Parathyroid adenoma (tissue), 2 donors: ENCODE data around the gene GAS2L2.
A peak's percentile ranks its signal among the peaks of the same experiment; 100 is the strongest.

Source experiments
- H2AFZ ChIP-seq: fragments of 300-600 bp; sonication (generic); one replicate; pipeline ENCODE4 v1.7.0; 2017; ENCODE audit warnings: antibody characterized with exemption, mild to moderate bottlenecking
- H3K27ac ChIP-seq: fragments of 300-600 bp; sonication (generic); one replicate; pipeline ENCODE4 v1.7.0; 2017
- H3K27me3 ChIP-seq: fragments of 300-600 bp; sonication (generic); one replicate; pipeline ENCODE4 v1.7.0; 2017; ENCODE audit warnings: low read length; ENCODE audit not compliant: control insufficient read depth, insufficient read depth
- H3K36me3 ChIP-seq: fragments of 300-600 bp; sonication (generic); one replicate; pipeline ENCODE4 v1.7.0; 2017; ENCODE audit warnings: low read length; ENCODE audit not compliant: control insufficient read depth, insufficient read depth
- H3K4me1 ChIP-seq: fragments of 300-600 bp; sonication (generic); one replicate; pipeline ENCODE4 v1.7.0; 2017; ENCODE audit warnings: control low read depth
- H3K4me2 ChIP-seq: fragments of 300-600 bp; sonication (generic); one replicate; pipeline ENCODE4 v1.7.0; 2017; ENCODE audit warnings: low read length
- H3K4me3 ChIP-seq: fragments of 300-600 bp; sonication (generic); one replicate; pipeline ENCODE4 v1.7.0; 2017; ENCODE audit warnings: low read depth, low read length
- H3K79me2 ChIP-seq: fragments of 300-600 bp; sonication (generic); one replicate; pipeline ENCODE4 v1.7.0; 2017; ENCODE audit warnings: control low read depth
- H3K9ac ChIP-seq: fragments of 300-600 bp; sonication (generic); one replicate; pipeline ENCODE4 v1.7.0; 2017; ENCODE audit warnings: mild to moderate bottlenecking
- H3K9me3 ChIP-seq: fragments of 300-600 bp; sonication (generic); one replicate; pipeline ENCODE4 v1.7.0; 2017; ENCODE audit warnings: low read length; ENCODE audit not compliant: control insufficient read depth
- TF ChIP-seq, protein P1 (sequence below): fragments of 300-600 bp; sonication (generic); IDR thresholded peaks from one replicate; pipeline ENCODE4 v1.7.0; 2017; ENCODE audit warnings: antibody characterized with exemption, mild to moderate bottlenecking
- donor health status: primary hyperparathyroidism.

GAS2L2 gene

DNA sequence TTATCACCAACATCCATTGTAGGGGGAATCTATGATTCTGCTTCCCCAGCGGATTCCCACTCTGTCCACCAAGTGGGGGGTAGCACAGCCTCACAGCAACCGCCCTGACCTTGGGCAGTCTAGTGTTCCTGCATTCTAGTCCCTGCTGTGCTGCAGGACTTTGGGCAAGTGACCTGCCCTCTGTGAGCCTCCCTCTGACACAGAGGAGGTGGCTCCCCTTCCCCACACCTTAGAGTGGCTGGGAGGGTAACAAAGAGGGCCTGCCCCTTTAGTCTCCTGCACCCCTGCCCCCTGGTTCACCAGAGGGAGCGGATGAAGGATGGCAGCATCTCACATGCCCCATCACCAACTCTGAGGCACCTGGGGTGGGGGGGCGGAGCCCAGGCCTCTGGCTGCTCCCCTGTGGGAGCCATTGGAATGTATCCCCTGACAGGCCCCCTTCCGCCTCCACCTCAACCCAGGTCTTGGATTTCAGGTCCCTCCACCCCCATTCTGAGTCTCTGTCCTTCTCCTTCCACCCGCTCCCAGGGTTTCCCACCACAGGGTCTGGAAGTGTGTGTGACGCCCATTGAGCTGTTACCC is 10.1 kb downstream of the GAS2L2 start:
- no peak overlapping the region for H3K27ac ChIP-seq
- no peaks in the 10 kb centered on the region for H3K36me3 ChIP-seq
- H3K79me2 ChIP-seq, result no peaks in the 10 kb centered on the region
- no peak overlapping the region for H3K9ac ChIP-seq
- peaks cover 5% of the 10 kb centered on the region for H3K4me1 ChIP-seq
- H3K9me3 ChIP-seq, result no peaks in the 10 kb centered on the region
- peaks cover 4% of the 10 kb centered on the region for H3K27me3 ChIP-seq
- TF ChIP-seq, protein P1, sequence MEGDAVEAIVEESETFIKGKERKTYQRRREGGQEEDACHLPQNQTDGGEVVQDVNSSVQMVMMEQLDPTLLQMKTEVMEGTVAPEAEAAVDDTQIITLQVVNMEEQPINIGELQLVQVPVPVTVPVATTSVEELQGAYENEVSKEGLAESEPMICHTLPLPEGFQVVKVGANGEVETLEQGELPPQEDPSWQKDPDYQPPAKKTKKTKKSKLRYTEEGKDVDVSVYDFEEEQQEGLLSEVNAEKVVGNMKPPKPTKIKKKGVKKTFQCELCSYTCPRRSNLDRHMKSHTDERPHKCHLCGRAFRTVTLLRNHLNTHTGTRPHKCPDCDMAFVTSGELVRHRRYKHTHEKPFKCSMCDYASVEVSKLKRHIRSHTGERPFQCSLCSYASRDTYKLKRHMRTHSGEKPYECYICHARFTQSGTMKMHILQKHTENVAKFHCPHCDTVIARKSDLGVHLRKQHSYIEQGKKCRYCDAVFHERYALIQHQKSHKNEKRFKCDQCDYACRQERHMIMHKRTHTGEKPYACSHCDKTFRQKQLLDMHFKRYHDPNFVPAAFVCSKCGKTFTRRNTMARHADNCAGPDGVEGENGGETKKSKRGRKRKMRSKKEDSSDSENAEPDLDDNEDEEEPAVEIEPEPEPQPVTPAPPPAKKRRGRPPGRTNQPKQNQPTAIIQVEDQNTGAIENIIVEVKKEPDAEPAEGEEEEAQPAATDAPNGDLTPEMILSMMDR, result no peak
- no peak overlapping the region for H2AFZ ChIP-seq
- no peak overlapping the region for H3K4me2 ChIP-seq
- H3K4me3 ChIP-seq, result no peak overlapping the region

DNA sequence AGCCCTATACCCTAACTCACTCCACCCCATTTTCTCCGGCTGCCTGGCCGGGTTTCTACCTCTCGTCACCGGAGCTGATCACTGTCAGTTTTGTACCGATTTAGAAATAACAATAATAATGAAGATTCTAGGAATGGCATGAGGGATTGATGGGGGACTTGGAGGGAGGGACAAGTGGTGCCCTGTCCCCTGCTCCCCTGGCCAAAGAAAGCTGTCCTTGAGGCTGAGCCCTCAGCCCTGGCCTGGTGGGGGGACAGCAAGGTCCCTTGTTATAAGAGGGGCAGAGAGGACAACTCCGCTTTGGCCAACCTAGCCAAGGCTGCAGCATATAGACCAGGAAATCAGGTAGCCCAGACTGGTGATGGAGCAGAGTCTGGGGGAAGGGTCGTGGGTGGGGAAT is 10.5 kb downstream of the GAS2L2 start:
- Histone ChIP-seq H3K79me2 (no peaks in the 10 kb centered on the region), H3K36me3 (no peaks in the 10 kb centered on the region), H3K4me1 (no peaks in the 10 kb centered on the region), H3K4me2 (no peak overlapping the region), H2AFZ (no peak overlapping the region), H3K9ac (no peak overlapping the region), H3K9me3 (no peaks in the 10 kb centered on the region), H3K4me3 (no peak overlapping the region), H3K27ac (no peak overlapping the region), H3K27me3 (peaks cover 4% of the 10 kb centered on the region)
- TF ChIP-seq, protein P1, result no peak

DNA sequence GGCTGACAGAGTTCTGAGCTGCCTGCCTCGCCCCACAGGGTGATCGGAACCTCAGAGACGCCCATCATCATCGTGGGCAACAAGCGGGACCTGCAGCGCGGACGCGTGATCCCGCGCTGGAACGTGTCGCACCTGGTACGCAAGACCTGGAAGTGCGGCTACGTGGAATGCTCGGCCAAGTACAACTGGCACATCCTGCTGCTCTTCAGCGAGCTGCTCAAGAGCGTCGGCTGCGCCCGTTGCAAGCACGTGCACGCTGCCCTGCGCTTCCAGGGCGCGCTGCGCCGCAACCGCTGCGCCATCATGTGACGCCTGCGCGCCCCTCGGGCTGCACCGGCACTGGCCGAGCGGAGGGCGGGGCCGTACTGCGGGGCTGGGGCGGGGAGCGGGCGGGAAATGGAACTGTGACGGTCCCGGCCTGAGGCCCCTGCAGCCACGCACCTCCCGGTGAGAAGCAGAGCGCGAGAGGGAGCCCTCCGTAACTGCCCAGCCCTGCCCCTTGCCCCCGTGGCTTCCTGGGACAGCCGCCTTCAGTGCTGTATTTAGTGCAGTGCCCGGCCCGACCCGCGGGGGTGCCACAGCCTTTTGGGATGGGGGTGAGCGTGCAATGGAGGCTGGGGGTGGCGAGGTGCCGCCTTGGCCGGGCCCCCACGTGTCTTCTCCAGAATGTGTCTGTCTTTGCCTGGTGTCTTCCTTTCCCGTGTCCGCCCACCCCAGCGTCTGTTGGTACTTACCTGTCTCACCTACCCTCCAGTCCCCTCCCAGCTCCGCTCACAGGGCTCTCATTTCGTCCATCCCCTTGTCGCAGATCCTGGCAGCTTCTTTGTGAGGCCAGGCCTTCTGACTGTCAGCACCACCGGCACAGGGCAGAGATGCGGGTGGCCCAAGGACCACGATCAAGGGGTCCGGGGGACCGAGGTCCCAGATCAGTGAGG is 11.8 kb downstream of the GAS2L2 start:
- Histone ChIP-seq H3K9me3 (no peaks in the 10 kb centered on the region), H3K4me3 (no peak overlapping the region), H2AFZ (peak overlapping the region; percentile 43), H3K27ac (no peak overlapping the region), H3K4me2 (no peak overlapping the region), H3K4me1 (no peaks in the 10 kb centered on the region), H3K9ac (no peak overlapping the region), H3K79me2 (no peaks in the 10 kb centered on the region), H3K36me3 (no peaks in the 10 kb centered on the region), H3K27me3 (peaks cover 4% of the 10 kb centered on the region)
- TF ChIP-seq, protein P1, result no peak

DNA sequence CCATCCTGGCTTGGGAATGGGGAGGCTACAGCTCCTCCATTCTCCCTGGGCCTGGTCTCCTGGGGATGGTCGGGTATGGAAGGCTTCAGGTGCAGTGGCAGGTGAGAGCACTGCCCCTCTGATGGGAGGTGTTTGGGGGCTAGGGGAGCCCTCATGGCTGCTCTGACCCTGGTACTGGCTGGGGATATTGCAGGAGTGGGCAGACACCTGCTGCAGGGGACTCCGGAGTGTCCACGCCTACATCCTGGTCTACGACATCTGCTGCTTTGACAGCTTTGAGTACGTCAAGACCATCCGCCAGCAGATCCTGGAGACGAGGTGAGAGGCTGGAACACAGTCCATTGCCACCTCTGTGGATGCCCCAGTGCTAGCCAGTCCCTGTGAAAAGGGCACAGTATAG is 12.8 kb downstream of the GAS2L2 start:
- Histone ChIP-seq H3K9ac (no peak overlapping the region), H3K4me3 (no peak overlapping the region), H3K27ac (no peak overlapping the region), H2AFZ (no peak overlapping the region), H3K9me3 (no peaks in the 10 kb centered on the region), H3K4me1 (no peaks in the 10 kb centered on the region), H3K27me3 (peaks cover 4% of the 10 kb centered on the region), H3K4me2 (no peak overlapping the region), H3K36me3 (no peaks in the 10 kb centered on the region), H3K79me2 (no peaks in the 10 kb centered on the region)
- TF ChIP-seq, protein P1, result no peak
